Spinal cord (tissue), 10 donors: ENCODE measurements around the gene LARP1. TPM values are rescaled to one million over a fixed set of nuclear protein-coding genes. Genes with fewer than 3 reads are reported as not detected.
"Not testable (repeated sequence)": the region's sequence is repeated elsewhere in the genome, so short reads cannot be mapped to it uniquely, and the experiment has no call there.

ENCODE experiments used
- DNase-seq, 6 donors: peaks; one replicate each; pipeline versions ENCODE4 v3.0.0 to v3.0.0-alpha.2; 2013 to 2015; ENCODE audit warnings: low spot score in 6 of 6, low read depth in 4 of 6
- H3K27ac ChIP-seq: one replicate; pipeline ENCODE4 v1.5.1; 2013; ENCODE audit warnings: low read depth, low read length, control low read depth
- H3K27me3 ChIP-seq: one replicate; pipeline ENCODE4 v1.6.1; 2013; ENCODE audit warnings: low read length; ENCODE audit not compliant: control insufficient read depth, insufficient read depth
- H3K36me3 ChIP-seq: one replicate; pipeline ENCODE4 v1.6.1; 2013; ENCODE audit warnings: low read length; ENCODE audit not compliant: control insufficient read depth, insufficient read depth
- H3K4me1 ChIP-seq: one replicate; pipeline ENCODE4 v1.6.1; 2013; ENCODE audit warnings: low read length; ENCODE audit not compliant: control insufficient read depth, insufficient read depth
- H3K4me3 ChIP-seq: one replicate; pipeline ENCODE4 v1.5.1; 2013; ENCODE audit warnings: low read depth, low read length, control low read depth
- H3K9me3 ChIP-seq: one replicate; pipeline ENCODE4 v1.6.1; 2013; ENCODE audit warnings: low read length; ENCODE audit not compliant: control insufficient read depth, insufficient read depth
- WGBS: methylation state at CpG from one replicate; pipeline ENCODE4 v1.1.5; 2013; ENCODE audit warnings: missing lambda C conversion rate; ENCODE audit not compliant: insufficient coverage; 5-methylcytosine and 5-hydroxymethylcytosine counted together
- polyA plus RNA-seq, 2 donors: library from polyadenylated mRNA; unstranded; fragments of 120-200 nt; gene quantifications; one replicate each; pipeline ENCODE4 v1.2.1, GENCODE V29; 2013; ENCODE audit not compliant: insufficient read length in 2 of 2
- total RNA-seq, 2 donors: library from RNA; depleted of rRNA in 1 of 2; stranded (reverse); fragments of 120-200 nt in 1 of 2; fragments of >200 nt in 1 of 2; gene quantifications; one replicate each; pipeline versions ENCODE4 v1.2.3 to v1.2.4, GENCODE V29; 2013 to 2014
- donor health status: healthy.

The LARP1 gene
- total and polyA plus RNA-seq, 4 donors, result 59.0 to 136 (median 96.1) TPM

DNA sequence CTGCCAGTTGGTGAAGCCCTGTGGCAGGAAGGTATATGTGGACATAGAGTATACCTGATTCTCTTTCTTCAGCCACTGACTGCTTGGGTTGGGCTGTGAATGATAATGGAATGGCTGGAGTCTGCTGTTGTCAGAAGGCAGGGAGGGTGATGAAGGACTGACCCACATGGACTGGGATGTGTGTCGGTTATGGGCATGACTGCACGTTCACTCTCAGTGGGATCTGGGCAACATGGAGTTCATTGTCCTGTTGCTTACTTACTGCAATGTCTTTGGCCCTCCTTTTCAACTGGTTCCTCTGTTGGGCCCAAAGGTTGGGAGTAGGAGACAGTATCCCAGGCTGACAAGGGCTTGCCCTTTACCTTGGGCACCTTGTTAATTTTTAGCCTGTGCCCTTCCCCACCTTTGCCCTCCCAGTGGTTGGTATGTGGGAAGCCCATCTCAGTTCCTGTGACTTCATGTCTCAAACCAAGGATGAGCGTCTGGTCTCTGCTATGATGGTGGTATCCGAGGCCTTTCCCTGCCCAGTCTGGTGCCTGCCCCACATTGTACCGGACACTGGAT lies 60.6 kb downstream of the LARP1 start:
- no peak for DNase-seq
- H3K4me1 ChIP-seq, result no peaks in the 10 kb centered on the region
- H3K27ac ChIP-seq, result no peak overlapping the region
- H3K9me3 ChIP-seq, result no peaks in the 10 kb centered on the region
- no peak overlapping the region for H3K4me3 ChIP-seq
- no peaks in the 10 kb centered on the region for H3K27me3 ChIP-seq
- peaks cover 64% of the 10 kb centered on the region for H3K36me3 ChIP-seq
- 98% methylated on average over 4 of the region's 5 CpGs for WGBS

DNA sequence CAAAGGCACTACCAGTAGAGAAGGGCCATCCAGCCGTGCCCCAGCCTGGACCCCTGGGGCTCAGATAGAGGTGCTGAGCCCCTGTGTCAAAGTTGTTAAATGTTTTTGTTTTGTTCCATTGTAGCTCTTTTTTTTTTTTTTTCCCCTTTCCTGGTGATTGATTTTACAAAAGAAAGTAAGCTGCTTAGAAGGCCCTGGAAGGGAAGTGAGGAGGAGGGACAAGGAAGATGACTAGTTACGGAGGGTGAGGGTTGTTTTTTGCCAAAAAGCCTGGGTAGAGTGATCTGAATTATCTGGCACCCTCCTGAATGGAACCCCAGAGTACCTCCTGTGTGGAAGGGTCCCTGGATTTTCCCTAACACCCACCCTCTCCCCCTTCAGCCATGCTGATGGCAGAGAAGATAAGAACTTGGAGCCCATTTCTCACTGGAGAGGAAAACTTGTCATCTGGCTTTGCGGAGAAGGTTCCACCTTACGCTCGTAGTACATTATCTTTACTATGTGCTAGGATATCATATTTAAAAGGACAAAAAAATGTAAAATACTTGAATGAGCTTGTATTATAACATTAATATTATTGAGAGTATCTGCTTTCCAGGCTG lies 61.8 kb downstream of the LARP1 start:
- Histone ChIP-seq H3K27me3 (no peaks in the 10 kb centered on the region), H3K4me1 (no peaks in the 10 kb centered on the region), H3K27ac (no peak overlapping the region), H3K9me3 (no peaks in the 10 kb centered on the region), H3K4me3 (no peak overlapping the region), H3K36me3 (peaks cover 59% of the 10 kb centered on the region)
- WGBS, result no CpG with 5 or more reads among the region's 5 CpGs
- DNase-seq, result no peak

DNA sequence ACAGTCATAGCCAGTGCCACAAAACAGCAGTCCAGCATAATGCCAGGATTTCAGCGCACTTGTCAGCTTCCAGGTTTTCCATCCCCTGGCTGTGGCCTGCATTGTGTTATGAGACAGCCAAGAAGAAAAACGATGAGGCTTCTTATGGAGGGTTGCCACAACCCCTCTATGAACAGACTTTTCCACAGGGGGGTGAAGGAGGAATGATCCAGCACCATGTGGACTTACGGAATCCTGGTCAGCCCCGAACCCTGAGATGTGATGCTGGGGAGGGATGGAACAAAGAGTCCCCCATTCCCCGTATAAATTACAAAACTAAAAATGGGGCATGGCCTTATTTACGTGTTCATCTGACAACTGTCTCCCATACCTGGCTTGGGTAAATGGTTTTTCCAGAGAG lies 62.6 kb downstream of the LARP1 start:
- Histone ChIP-seq H3K4me3 (no peak overlapping the region), H3K27me3 (no peaks in the 10 kb centered on the region), H3K9me3 (no peaks in the 10 kb centered on the region), H3K4me1 (no peaks in the 10 kb centered on the region), H3K27ac (no peak overlapping the region), H3K36me3 (peaks cover 55% of the 10 kb centered on the region)
- WGBS, result 80% methylated on average over 1 of the region's 6 CpGs
- DNase-seq, result no peak

DNA sequence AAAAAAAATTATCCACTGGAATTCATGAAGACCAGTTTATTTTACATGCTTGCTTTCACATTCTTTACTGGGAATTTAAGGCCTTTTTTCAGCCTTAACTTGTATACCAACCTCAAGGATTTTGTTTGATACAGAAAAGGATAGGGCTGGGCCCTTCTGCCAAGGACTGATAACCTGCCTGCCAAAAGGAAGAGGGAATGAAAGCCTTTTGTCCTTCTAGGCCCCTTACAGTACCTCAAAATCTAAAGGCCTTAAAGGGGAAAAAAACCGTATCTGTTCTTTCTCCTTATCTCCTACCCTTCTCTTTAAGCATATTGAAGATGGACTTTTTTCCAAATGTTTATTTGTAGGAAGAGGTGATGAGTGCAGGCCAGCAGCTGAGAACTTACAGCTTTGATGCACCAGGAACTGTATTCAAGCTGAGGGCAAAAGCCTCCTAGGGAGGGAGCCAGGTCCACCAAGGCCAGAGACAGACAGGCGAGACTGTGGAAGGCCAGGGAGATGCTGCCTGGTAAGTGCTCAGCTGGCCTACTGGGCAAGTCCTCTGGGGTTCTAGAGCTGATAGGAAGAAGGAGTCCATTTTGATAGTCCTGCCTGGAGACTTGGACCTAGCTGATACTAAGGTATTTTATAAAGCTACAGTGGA lies 63.4 kb downstream of the LARP1 start:
- WGBS, result 79% methylated on average over 1 of the region's 2 CpGs
- Histone ChIP-seq H3K4me1 (peaks cover 8% of the 10 kb centered on the region), H3K9me3 (no peaks in the 10 kb centered on the region), H3K27me3 (no peaks in the 10 kb centered on the region), H3K27ac (no peak overlapping the region), H3K4me3 (no peak overlapping the region), H3K36me3 (peaks cover 55% of the 10 kb centered on the region)
- no peak for DNase-seq

DNA sequence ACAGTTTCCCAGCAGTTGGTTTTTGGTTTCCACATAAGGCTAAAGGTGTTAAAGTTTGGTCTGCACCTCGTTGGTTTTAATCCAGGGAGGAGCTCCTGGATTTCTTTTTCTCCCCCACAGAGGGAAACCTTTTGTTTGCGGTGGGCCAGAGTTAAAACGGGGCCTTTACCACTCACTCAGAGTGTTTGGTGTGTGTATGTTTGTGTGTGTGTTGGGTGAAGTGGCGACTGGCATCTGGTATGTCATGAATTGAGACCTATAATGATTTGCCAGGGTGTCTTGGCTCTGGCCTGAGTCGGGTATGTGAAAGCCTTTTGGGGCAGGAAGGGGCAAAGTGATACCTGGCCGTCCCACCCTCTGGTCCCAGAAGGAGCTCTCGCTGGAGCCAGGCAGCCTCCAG lies 64.4 kb downstream of the LARP1 start:
- WGBS, result 98% methylated on average over 6 of the region's 7 CpGs
- Histone ChIP-seq H3K27ac (no peak overlapping the region), H3K36me3 (peaks cover 50% of the 10 kb centered on the region), H3K4me3 (no peak overlapping the region), H3K9me3 (no peaks in the 10 kb centered on the region), H3K4me1 (peaks cover 8% of the 10 kb centered on the region), H3K27me3 (no peaks in the 10 kb centered on the region)
- DNase-seq, result no peak

DNA sequence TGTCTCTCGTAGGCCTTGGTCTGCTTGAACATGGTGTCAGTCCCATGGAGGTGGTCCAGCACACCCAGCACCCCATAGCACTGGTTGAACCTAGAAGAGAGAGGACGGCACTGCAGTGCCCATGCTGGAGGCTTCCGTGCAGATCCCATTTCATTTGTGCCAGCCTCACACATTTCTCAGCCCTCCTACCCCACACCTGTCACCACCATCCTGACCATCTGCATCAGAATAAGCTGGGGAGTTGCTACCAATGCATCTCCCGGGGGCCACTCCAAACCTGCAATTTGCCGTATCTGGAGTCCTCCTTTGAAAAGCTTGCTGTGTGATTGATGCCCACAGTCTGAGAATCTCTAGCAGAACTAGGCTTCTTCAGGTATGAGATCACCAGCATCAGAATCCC lies 65.2 kb downstream of the LARP1 start:
- peaks cover 41% of the 10 kb centered on the region for H3K36me3 ChIP-seq
- no peak overlapping the region for H3K4me3 ChIP-seq
- no peak overlapping the region for H3K27ac ChIP-seq
- DNase-seq, result no peak
- peaks cover 8% of the 10 kb centered on the region for H3K4me1 ChIP-seq
- no peaks in the 10 kb centered on the region for H3K9me3 ChIP-seq
- no peaks in the 10 kb centered on the region for H3K27me3 ChIP-seq
- WGBS, result 83% methylated on average over 5 of the region's 5 CpGs

DNA sequence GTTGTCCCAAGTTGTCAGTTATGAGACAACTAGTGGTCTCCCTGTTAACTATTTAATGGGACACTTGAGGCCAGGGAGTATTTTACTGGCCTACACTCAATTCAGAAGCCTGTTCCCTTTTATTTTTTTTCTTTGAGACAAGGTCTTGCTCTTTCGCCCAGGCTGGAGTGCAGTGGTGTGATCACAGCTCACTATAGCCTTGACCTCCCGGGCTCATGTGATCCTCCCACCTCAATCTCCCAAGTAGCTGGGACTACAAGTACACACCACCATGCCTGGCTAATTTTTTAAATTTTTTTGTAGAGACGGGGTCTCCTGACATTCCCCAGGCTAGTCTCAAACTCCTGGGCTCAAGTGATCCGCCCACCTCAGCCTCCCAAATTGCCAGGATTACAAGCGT lies 67.7 kb downstream of the LARP1 start:
- H3K4me3 ChIP-seq, DNase-seq, H3K4me1 ChIP-seq, H3K27ac ChIP-seq, H3K9me3 ChIP-seq, H3K27me3 ChIP-seq: not testable (repeated sequence)
- WGBS, result 79% methylated on average over 2 of the region's 5 CpGs
- peaks cover 25% of the 10 kb centered on the region for H3K36me3 ChIP-seq

DNA sequence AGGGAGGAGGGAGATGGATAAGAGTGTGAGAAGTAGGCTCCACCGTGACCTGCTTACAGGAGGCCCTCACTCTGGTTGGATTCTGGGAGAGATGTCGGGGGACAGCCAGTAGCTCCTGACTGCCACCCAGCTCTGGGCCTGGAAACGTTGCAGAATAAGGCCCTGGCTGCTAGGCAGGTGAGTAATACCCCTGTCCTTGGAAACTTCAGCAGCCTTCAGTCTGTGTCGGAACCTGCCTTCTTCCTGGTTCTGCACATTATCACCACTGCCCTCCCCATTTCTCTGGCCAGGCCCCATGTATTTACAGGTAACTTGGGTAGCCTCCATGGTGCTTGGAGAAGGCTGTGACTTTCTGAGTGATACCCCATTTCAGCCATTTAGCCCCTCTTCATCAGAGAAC lies 68.4 kb downstream of the LARP1 start:
- Histone ChIP-seq H3K27me3 (no peaks in the 10 kb centered on the region), H3K9me3 (no peaks in the 10 kb centered on the region), H3K27ac (no peak overlapping the region), H3K36me3 (peaks cover 25% of the 10 kb centered on the region), H3K4me1 (peaks cover 8% of the 10 kb centered on the region), H3K4me3 (no peak overlapping the region)
- 88% methylated on average over 4 of the region's 4 CpGs for WGBS
- no peak for DNase-seq

DNA sequence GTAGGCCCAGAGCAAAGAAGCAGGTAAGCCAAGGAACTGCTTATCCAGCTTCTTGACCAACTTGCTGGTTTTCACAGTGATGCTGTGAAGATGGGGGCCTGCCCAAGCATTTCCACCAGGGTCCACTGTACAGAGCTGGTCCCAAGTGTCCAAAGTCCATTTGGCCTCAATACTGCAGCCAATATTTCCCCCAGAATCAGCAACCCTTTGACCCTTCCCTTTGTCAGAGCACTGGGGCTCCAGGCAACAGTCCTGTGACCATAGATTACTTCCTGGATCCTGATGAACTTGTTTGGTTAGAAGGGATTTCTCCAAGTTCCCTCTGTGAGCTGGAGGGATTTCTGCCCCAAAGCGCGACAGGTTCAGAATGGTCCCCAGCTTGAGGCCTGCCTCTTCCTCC lies 68.9 kb downstream of the LARP1 start:
- Histone ChIP-seq H3K9me3 (no peaks in the 10 kb centered on the region), H3K27ac (no peak overlapping the region), H3K4me1 (peaks cover 8% of the 10 kb centered on the region), H3K4me3 (no peak overlapping the region), H3K36me3 (peaks cover 25% of the 10 kb centered on the region), H3K27me3 (no peaks in the 10 kb centered on the region)
- no peak for DNase-seq
- no CpG with 5 or more reads among the region's 2 CpGs for WGBS

DNA sequence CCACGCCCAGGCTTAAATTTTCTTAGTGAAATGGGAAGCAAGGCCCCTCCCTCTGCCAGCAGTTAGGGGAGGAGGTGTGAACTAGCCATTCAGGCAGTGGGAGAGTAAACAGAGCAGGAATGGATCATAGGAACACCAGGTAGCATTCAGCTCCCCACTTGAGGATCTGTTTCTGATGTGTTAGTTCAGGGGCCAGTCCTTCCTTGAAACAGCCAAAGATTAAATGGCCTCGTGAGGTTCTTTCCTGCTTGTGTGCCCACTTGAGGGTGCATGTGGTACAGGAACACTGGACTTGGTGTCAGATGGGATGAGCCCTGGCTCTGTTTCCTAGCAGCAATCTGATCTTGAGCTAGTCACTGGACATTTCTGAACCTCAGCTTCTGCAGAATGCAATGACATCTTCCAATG lies 74.0 kb downstream of the LARP1 start:
- H3K27ac ChIP-seq, result no peak overlapping the region
- peaks cover 3% of the 10 kb centered on the region for H3K36me3 ChIP-seq
- no peak overlapping the region for H3K4me3 ChIP-seq
- H3K27me3 ChIP-seq, result no peaks in the 10 kb centered on the region
- no peak for DNase-seq
- no peaks in the 10 kb centered on the region for H3K4me1 ChIP-seq
- WGBS, result 68% methylated on average over 2 of the region's 2 CpGs
- H3K9me3 ChIP-seq, result no peaks in the 10 kb centered on the region
